BLaER1 (cell line): ENCODE data around the gene SCYL1.

ENCODE experiments used
- H3K27ac ChIP-seq: shearing (Covaris generic); formaldehyde crosslinking; 2 replicates; pipeline ENCODE4 v1.8.1; 2022
- H3K27me3 ChIP-seq: shearing (Covaris generic); formaldehyde crosslinking; 2 replicates; pipeline ENCODE4 v1.8.1; 2022
- H3K36me3 ChIP-seq: shearing (Covaris generic); formaldehyde crosslinking; 2 replicates; pipeline ENCODE4 v1.8.1; 2022
- H3K4me1 ChIP-seq: shearing (Covaris generic); formaldehyde crosslinking; 2 replicates; pipeline ENCODE4 v1.8.1; 2022
- H3K4me2 ChIP-seq: shearing (Covaris generic); formaldehyde crosslinking; 2 replicates; pipeline ENCODE4 v1.8.1; 2022
- H3K4me3 ChIP-seq: shearing (Covaris generic); formaldehyde crosslinking; 2 replicates; pipeline ENCODE4 v1.8.1; 2022
- H3K9ac ChIP-seq: shearing (Covaris generic); formaldehyde crosslinking; 2 replicates; pipeline ENCODE4 v1.8.1; 2022
- H3K9me3 ChIP-seq: shearing (Covaris generic); formaldehyde crosslinking; 2 replicates; pipeline ENCODE4 v1.8.1; 2022
- H4K20me1 ChIP-seq: shearing (Covaris generic); formaldehyde crosslinking; 2 replicates; pipeline ENCODE4 v1.8.1; 2022
- Cebpa-rat ChIP-seq: shearing (Covaris generic); IDR thresholded peaks from 2 replicates; pipeline ENCODE4 v1.8.1; 2022

Gene SCYL1

GRCh38 chr11:65565624-65566453, 41.0 kb downstream of the SCYL1 start:
- Histone ChIP-seq H3K4me2 (peak overlapping the region; percentile 94), H4K20me1 (peaks cover 4% of the 10 kb centered on the region), H3K4me1 (peaks cover 73% of the 10 kb centered on the region), H3K27me3 (no peaks in the 10 kb centered on the region), H3K4me3 (no peak overlapping the region), H3K9me3 (no peaks in the 10 kb centered on the region), H3K27ac (peak overlapping the region; percentile 80), H3K36me3 (no peaks in the 10 kb centered on the region), H3K9ac (peak overlapping the region; percentile 42)
- TF ChIP-seq Cebpa-rat: no peak

GRCh38 chr11:65569164-65569972, 44.5 kb downstream of the SCYL1 start:
- Histone ChIP-seq H4K20me1 (peaks cover 32% of the 10 kb centered on the region), H3K4me1 (peaks cover 72% of the 10 kb centered on the region), H3K4me3 (peak overlapping the region; percentile 90), H3K27ac (peak overlapping the region; percentile 85), H3K36me3 (no peaks in the 10 kb centered on the region; the same call in 1 of the 2 replicates), H3K9ac (peak overlapping the region; percentile 98), H3K9me3 (no peaks in the 10 kb centered on the region), H3K27me3 (no peaks in the 10 kb centered on the region), H3K4me2 (peak overlapping the region; percentile 94)
- TF ChIP-seq Cebpa-rat: no peak

- peaks cover 71% of the 10 kb centered on the region for H3K4me1 ChIP-seq
- H3K9me3 ChIP-seq: no peaks in the 10 kb centered on the region
- H3K4me3 ChIP-seq: peak within 1 kb of the TSS; percentile 90
- peak within 1 kb of the TSS; percentile 100 for H3K4me2 ChIP-seq
- peak within 1 kb of the TSS; percentile 98 for H3K9ac ChIP-seq
- TF ChIP-seq Cebpa-rat: no peak
- H4K20me1 ChIP-seq: peaks cover 37% of the 10 kb centered on the region
- H3K36me3 ChIP-seq: no peaks in the 10 kb centered on the region; the same call in 1 of the 2 replicates
- H3K27me3 ChIP-seq: no peaks in the 10 kb centered on the region
- peak within 1 kb of the TSS; percentile 85 for H3K27ac ChIP-seq
These were observed 45.4 kb downstream of the SCYL1 start, which contains the start of gene ZNRD2 for GRCh38 chr11:65569973-65570918. ZNRD2 (plus strand) TSS chr11:65570477; CDS start chr11:65570492, 15 bp downstream.

GRCh38 chr11:65571420-65571819, 46.5 kb downstream of the SCYL1 start:
- Histone ChIP-seq H3K36me3 (no peaks in the 10 kb centered on the region; the same call in 1 of the 2 replicates), H3K4me1 (peaks cover 65% of the 10 kb centered on the region), H3K4me3 (peak overlapping the region; percentile 90), H3K9me3 (no peaks in the 10 kb centered on the region), H3K9ac (peak overlapping the region; percentile 98), H3K4me2 (peak overlapping the region; percentile 100), H3K27me3 (no peaks in the 10 kb centered on the region), H3K27ac (peak overlapping the region; percentile 85), H4K20me1 (peaks cover 38% of the 10 kb centered on the region)
- no peak for TF ChIP-seq Cebpa-rat

GRCh38 chr11:65571940-65572339, 47.1 kb downstream of the SCYL1 start:
- Histone ChIP-seq H3K4me1 (peaks cover 65% of the 10 kb centered on the region), H3K36me3 (no peaks in the 10 kb centered on the region; the same call in 1 of the 2 replicates), H4K20me1 (peaks cover 39% of the 10 kb centered on the region), H3K4me3 (peak overlapping the region; percentile 90), H3K4me2 (peak overlapping the region; percentile 100), H3K9ac (peak overlapping the region; percentile 98), H3K27me3 (no peaks in the 10 kb centered on the region), H3K9me3 (no peaks in the 10 kb centered on the region), H3K27ac (peak overlapping the region; percentile 85)
- TF ChIP-seq Cebpa-rat: no peak

- H3K4me1 ChIP-seq: peaks cover 65% of the 10 kb centered on the region
- peak within 1 kb of the TSS; percentile 90 for H3K4me3 ChIP-seq
- peaks cover 44% of the 10 kb centered on the region for H4K20me1 ChIP-seq
- no peaks in the 10 kb centered on the region for H3K9me3 ChIP-seq
- H3K36me3 ChIP-seq: no peaks in the 10 kb centered on the region; the same call in 1 of the 2 replicates
- peak within 1 kb of the TSS; percentile 98 for H3K9ac ChIP-seq
- H3K4me2 ChIP-seq: peak within 1 kb of the TSS; percentile 100
- H3K27ac ChIP-seq: peak within 1 kb of the TSS; percentile 96
- no peak for TF ChIP-seq Cebpa-rat
- no peaks in the 10 kb centered on the region for H3K27me3 ChIP-seq
These were observed 47.6 kb downstream of the SCYL1 start, which contains the start of gene FAM89B for GRCh38 chr11:65572356-65573051. FAM89B (plus strand) TSS chr11:65572538; CDS start chr11:65572670, 132 bp downstream.

GRCh38 chr11:65573391-65574079, 48.7 kb downstream of the SCYL1 start:
- peak overlapping the region; percentile 98 for H3K9ac ChIP-seq
- peak overlapping the region; percentile 90 for H3K4me3 ChIP-seq
- peak overlapping the region; percentile 96 for H3K27ac ChIP-seq

More at GRCh38 chr11:65573391-65574079, 48.7 kb downstream of the SCYL1 start:
- Histone ChIP-seq H3K9me3 (no peaks in the 10 kb centered on the region), H3K4me1 (peaks cover 65% of the 10 kb centered on the region), H4K20me1 (peaks cover 55% of the 10 kb centered on the region), H3K27me3 (no peaks in the 10 kb centered on the region), H3K36me3 (peaks cover 9% of the 10 kb centered on the region), H3K4me2 (peak overlapping the region; percentile 100)
- no peak for TF ChIP-seq Cebpa-rat
